GM23248 (cell line): ENCODE measurements around the gene SPTSSA.

Experiments
- EZH2 ChIP-seq: fragments of 200-600 bp; sonication (generic); IDR thresholded peaks from 2 replicates; pipeline ENCODE4 v1.6.1; 2018; ENCODE audit warnings: antibody characterized with exemption, mild to moderate bottlenecking; ENCODE audit not compliant: insufficient read depth, poor library complexity, severe bottlenecking
- EZH2phosphoT487 ChIP-seq: fragments of 200-600 bp; sonication (generic); IDR thresholded peaks from 2 replicates; pipeline ENCODE4 v1.6.1; 2018; ENCODE audit warnings: antibody characterized with exemption, moderate library complexity, mild to moderate bottlenecking, low read depth; ENCODE audit not compliant: insufficient read depth

- TF ChIP-seq EZH2 (no peak), EZH2phosphoT487 (no peak)
Measured at GRCh38 chr14:34438438-34438837, 23.6 kb downstream of the SPTSSA start.
